Lower lobe of right lung (tissue), 2 donors: ENCODE measurements around the gene THEM5. TPM values are rescaled to one million over a fixed set of nuclear protein-coding genes. Genes with fewer than 3 reads are reported as not detected.
A peak's percentile ranks its signal among the peaks of the same experiment; 100 is the strongest.

Source experiments
- ATAC-seq, 2 donors: fragments of 200-7000 bp; cut with Tn5 transposase; one replicate each; pipeline ENCODE4 v1.9.1; 2020 to 2022; ENCODE audit warnings: mild to moderate bottlenecking in 2 of 2, moderate library complexity in 2 of 2
- DNase-seq: peaks from one replicate; pipeline ENCODE4 v3.0.0-alpha.2; 2020
- H3K27ac ChIP-seq: fragments of 200-600 bp; one replicate; pipeline ENCODE4 v1.8.0; 2022
- H3K27me3 ChIP-seq: fragments of 200-600 bp; one replicate; pipeline ENCODE4 v1.8.0; 2022; ENCODE audit warnings: low read depth
- H3K36me3 ChIP-seq: fragments of 200-600 bp; one replicate; pipeline ENCODE4 v1.8.0; 2022; ENCODE audit warnings: mild to moderate bottlenecking
- H3K4me1 ChIP-seq: fragments of 200-600 bp; one replicate; pipeline ENCODE4 v1.8.0; 2022
- H3K4me3 ChIP-seq: fragments of 200-600 bp; one replicate; pipeline ENCODE4 v1.8.0; 2022; ENCODE audit warnings: mild to moderate bottlenecking
- H3K9me3 ChIP-seq: fragments of 200-600 bp; one replicate; pipeline ENCODE4 v1.8.0; 2022
- CTCF ChIP-seq: fragments of 200-600 bp; IDR thresholded peaks from one replicate; pipeline ENCODE4 v1.8.0; 2022; ENCODE audit warnings: antibody characterized with exemption, mild to moderate bottlenecking
- intact Hi-C: fragments of 100-400 bp; cut with DNase I; formaldehyde crosslinking; loops from one replicate; pipeline ENCODE4 v1.11.0; 2022
- total RNA-seq: library from RNA; stranded (reverse); fragmentation: NEBNext Ultra II Directional; extraction: Animal tissue kit (Norgen Biotek cat#: 25700); gene quantifications from one replicate; pipeline ENCODE4 v1.2.1, GENCODE V29; 2021
- donor health status: DM: no; HTN: yes; CAD: no; lungs with severe emphysema.

The THEM5 gene
- total RNA-seq, 1 donor from 2014 or later = not detected

DNA sequence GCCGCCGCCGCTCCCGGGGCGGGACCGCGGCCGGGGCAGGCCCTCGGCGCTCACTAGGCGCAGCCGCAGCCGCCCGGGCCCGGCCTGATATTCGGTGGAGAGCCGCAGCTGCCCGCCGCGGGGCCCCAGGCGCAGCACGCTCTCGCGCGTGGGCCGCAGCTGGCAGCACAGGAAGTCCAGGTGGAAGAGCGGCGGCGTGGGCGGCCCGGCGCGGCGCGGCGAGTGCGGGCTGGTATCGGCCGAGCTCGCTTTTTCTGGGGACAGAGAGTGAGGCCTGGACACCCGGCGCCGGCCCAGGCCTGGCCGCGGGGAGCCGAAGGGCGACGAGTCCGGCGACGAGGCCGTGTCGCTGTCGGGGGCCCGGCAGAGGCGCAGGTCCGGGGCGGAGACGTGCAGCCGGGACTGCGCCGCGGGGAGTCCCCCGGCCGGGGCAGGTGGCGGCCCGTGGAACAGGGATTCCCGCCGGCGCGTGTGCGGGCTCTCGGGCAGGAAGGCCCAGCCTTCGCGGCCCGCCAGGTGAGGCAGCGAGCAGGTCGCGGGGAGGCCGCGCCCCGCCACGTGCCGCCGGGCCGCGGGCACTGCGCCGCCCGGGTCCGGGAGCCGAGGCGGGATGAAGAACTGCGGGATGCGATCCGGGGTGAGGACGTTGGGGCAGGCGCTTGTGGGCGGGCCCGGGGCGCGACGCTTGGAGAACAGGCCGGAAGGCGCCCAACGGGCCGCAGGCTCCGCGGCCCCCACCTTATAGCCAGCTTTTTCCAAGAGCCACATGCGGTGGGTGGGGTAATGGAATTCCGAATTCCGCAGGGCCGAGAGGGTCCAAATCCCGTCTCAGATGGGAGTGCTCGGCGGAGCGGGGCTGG, 15.1 kb downstream of the THEM5 start:
- H3K27ac ChIP-seq = peak overlapping the region; percentile 58
- ATAC-seq = peak; percentile 31 to 32
- TF ChIP-seq CTCF = no peak
- intact Hi-C loops = no loop called here
- peaks cover 28% of the 10 kb centered on the region for H3K4me1 ChIP-seq
- H3K27me3 ChIP-seq = peaks cover 27% of the 10 kb centered on the region
- H3K4me3 ChIP-seq = peak overlapping the region; percentile 52
- no peak for DNase-seq
- H3K9me3 ChIP-seq = no peaks in the 10 kb centered on the region
- no peaks in the 10 kb centered on the region for H3K36me3 ChIP-seq

GRCh38 chr1:151837884-151838221, 15.7 kb downstream of the THEM5 start:
- TF ChIP-seq CTCF = no peak
- H3K9me3 ChIP-seq = no peaks in the 10 kb centered on the region
- peak overlapping the region; percentile 52 for H3K4me3 ChIP-seq
- DNase-seq (no peak), ATAC-seq (no peak)
- H3K27ac ChIP-seq = peak overlapping the region; percentile 9
- intact Hi-C loops = no loop called here
- H3K4me1 ChIP-seq = peaks cover 34% of the 10 kb centered on the region
- peaks cover 27% of the 10 kb centered on the region for H3K27me3 ChIP-seq
- no peaks in the 10 kb centered on the region for H3K36me3 ChIP-seq

GRCh38 chr1:151837197-151837596, 16.3 kb downstream of the THEM5 start:
- Histone ChIP-seq H3K4me1 (peaks cover 41% of the 10 kb centered on the region), H3K27ac (no peak overlapping the region), H3K27me3 (peaks cover 27% of the 10 kb centered on the region), H3K9me3 (no peaks in the 10 kb centered on the region), H3K36me3 (no peaks in the 10 kb centered on the region), H3K4me3 (no peak overlapping the region)
- DNase-seq (no peak), ATAC-seq (no peak)
- no peak for TF ChIP-seq CTCF
- intact Hi-C loops = no loop called here

GRCh38 chr1:151835596-151835995, 17.9 kb downstream of the THEM5 start:
- Histone ChIP-seq H3K9me3 (no peaks in the 10 kb centered on the region), H3K27me3 (peaks cover 27% of the 10 kb centered on the region), H3K36me3 (no peaks in the 10 kb centered on the region), H3K4me3 (no peak overlapping the region), H3K4me1 (peaks cover 46% of the 10 kb centered on the region), H3K27ac (no peak overlapping the region)
- TF ChIP-seq CTCF = no peak
- no peak for DNase-seq
- intact Hi-C loops = no loop called here
- ATAC-seq = no peak

GRCh38 chr1:151834239-151834638, 19.3 kb downstream of the THEM5 start:
- Histone ChIP-seq H3K27ac (no peak overlapping the region), H3K4me3 (no peak overlapping the region), H3K9me3 (no peaks in the 10 kb centered on the region), H3K27me3 (peaks cover 19% of the 10 kb centered on the region), H3K4me1 (peaks cover 43% of the 10 kb centered on the region), H3K36me3 (no peaks in the 10 kb centered on the region)
- intact Hi-C loops = no loop called here
- ATAC-seq (no peak), DNase-seq (no peak)
- no peak for TF ChIP-seq CTCF
